Activated T-cell treated with anti-CD3 and anti-CD28 coated beads for 1 hour (primary cell): ENCODE data around the gene ALAS1.

ENCODE experiments used
- DNase-seq: peaks from one replicate; pipeline ENCODE4 v3.0.0-alpha.2; 2020; ENCODE audit warnings: low read depth

Gene ALAS1

GRCh38 chr3:52249683-52250082, 51.7 kb downstream of the ALAS1 start:
- DNase-seq, result no peak

- DNase-seq, result no peak
Observed at GRCh38 chr3:52250122-52250521, 52.2 kb downstream of the ALAS1 start.

- peak; percentile 62 for DNase-seq
Observed at GRCh38 chr3:52253314-52254304, 55.6 kb downstream of the ALAS1 start.

- DNase-seq, result no peak
Observed at GRCh38 chr3:52254608-52255007, 56.6 kb downstream of the ALAS1 start.

- DNase-seq, result no peak
Observed at GRCh38 chr3:52256159-52256558, 58.2 kb downstream of the ALAS1 start.

- DNase-seq, result no peak
Observed at GRCh38 chr3:52256622-52257021, 58.7 kb downstream of the ALAS1 start.

- no peak for DNase-seq
Observed at GRCh38 chr3:52257911-52258310, 60.0 kb downstream of the ALAS1 start.

- no peak for DNase-seq
Observed at GRCh38 chr3:52259035-52259434, 61.1 kb downstream of the ALAS1 start.

GRCh38 chr3:52259448-52259847, 61.5 kb downstream of the ALAS1 start:
- no peak for DNase-seq

- no peak for DNase-seq
Observed at GRCh38 chr3:52262447-52262846, 64.5 kb downstream of the ALAS1 start.
